Daoy (cell line): ENCODE measurements around the gene HES4. TPM values are rescaled to one million over a fixed set of nuclear protein-coding genes. Genes with fewer than 3 reads are reported as not detected.
"Not testable (repeated sequence)": the region's sequence is repeated elsewhere in the genome, so short reads cannot be mapped to it uniquely, and the experiment has no call there.

Experiments
- DNase-seq: peaks from one replicate; pipeline ENCODE4 v3.0.0-alpha.2; 2015; ENCODE audit warnings: low read depth
- total RNA-seq: library from RNA; depleted of rRNA; stranded (reverse); fragments of >200 nt; shearing (Covaris generic); gene quantifications from 2 replicates; pipeline ENCODE4 v1.2.3, GENCODE V29; 2014

HES4 gene
- total RNA-seq, 1 experiment from 2014 or later: 30.1 TPM

- DNase-seq: no peak
These were observed 34.0 kb upstream of the HES4 start for GRCh38 chr1:1033731-1034438.

DNA sequence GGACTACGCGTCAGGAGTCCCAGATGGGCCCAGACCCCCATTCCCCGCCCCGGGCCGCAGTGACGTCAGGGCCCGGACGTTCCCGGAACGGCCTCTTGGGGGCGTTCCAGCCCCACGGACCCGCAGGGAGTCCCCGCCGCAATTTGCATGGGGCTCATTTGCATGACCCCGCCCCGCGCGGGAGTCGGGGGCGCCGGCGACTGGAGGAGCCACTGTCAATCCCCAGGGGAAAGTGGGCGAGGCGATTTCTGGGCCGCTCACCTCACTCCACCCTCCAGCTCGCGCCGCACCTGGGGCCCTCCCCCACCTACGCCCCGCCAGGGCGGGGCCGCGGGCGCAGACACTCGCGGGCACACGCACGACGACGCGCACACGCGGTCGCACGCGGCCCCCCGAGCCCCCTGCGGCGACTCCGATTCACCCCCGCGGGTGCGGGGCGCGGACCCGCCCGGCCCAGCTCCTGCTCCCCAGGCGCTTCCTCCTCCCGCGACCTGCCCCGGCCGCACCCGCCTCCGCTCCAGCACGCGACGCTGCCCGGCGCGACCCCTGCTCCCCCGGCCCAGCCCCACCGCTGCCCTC is 33.2 kb upstream of the HES4 start:
- DNase-seq: peak; percentile 67

DNA sequence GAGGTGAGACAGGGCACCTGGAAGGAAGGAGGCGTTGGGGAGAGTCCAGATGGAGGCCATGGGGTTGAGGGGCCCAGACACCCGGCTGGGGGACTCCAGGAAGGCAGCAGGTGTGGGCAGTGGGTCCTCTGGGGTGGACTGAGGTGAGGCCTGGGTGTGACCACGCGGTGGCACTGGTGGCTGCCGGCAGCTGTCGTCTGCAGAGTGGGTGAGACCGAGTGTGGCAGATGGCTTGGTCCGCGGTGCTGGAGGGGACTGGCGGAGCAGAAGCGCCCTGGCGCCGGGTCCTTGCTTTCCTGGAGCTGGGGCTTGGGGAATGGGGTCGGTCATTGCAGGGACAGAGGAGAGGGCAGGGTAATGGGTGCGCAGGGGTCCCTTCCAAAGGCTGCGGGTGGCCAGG is 32.5 kb upstream of the HES4 start:
- DNase-seq: no peak

DNA sequence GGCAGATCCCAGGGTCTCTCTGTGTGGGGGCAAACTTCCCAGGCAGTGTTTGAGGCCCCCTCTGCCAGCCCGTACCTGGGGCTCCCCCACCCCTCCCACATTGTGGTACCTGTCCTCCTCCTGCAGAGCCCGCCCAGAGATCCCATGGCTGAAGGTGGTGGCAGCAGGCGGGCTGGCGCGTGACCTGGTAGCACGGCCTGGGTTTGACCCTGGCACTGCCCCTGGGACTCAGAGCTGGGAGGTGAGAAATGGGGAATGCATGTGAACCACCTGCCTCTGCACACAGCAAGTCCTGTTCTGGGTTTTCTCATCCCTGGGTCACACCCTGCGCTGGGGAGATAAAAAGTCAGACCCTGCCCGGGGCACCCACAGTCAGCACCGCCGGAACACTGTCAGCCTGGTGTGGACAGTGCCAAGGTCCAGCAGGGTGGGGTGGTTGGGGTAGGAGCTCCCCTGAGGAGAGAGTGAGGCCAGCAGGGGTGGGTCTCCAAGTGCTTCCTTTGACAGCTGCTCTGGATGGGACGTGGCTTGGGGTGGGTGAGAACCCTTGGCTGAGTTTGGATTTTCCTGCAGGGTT is 31.9 kb upstream of the HES4 start:
- DNase-seq: no peak

GRCh38 chr1:1030867-1031658 is 31.2 kb upstream of the HES4 start:
- DNase-seq: not testable (repeated sequence)

- DNase-seq: no peak
These were observed 27.9 kb upstream of the HES4 start for GRCh38 chr1:1027791-1028190.

DNA sequence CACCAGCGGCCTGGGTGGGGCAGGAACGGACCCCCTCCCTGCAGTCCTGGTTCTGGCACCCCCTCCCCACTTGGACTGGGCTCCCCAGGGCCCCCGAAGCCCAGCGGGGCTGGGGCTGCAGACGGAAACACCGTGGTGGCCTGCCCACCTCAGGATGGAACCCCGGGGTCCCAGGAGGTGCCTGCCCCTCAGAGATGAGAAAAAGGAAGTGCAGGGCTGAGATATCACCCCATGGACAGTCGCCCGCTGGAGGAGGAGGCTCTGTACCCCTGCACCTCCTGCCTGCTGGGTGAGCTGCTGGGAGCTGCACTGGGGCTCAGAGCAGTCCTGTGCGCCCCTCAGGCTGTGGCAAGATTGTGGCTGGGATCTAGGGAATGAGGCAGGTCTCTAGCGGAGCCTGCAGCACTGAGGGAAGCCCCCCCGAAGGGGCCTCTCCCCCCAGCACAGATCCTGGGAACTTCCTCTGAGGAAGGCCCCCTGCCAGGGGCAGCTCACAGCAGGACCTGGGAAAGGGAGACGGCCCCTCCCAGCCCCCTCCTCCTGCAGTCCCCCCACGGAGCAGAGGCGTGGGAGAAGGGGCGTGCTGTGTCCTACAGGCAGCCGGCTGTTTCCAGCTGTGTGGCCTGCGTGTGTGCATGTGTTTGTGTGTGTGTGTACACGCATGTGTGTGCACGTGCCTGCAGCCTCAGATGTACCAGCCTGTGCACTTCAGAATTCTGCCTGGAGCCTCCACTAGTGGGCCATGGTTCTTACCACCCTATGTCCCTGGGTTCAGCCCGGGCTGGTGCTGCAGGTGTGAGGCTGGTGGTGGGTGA is 26.9 kb upstream of the HES4 start:
- no peak for DNase-seq

DNA sequence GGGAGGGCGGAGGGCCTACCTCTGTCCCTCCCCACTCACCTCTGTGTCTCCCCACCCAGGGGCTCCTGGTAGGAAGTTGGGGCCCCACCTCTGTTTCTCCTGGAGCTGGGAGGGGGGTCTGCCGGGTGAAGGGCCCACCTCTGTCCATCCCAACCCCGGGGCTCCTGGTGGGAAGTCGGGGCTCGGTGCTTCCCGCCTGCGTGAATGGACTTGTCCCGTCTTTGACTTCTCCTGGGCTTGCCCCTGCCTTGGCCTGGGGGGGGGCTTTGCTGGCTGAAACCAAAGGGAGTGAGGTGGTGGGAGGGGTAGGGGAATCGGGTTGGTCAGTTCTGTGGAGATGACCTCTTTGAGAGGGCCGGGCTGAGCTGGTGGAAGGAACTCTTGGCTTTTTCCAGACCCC is 25.8 kb upstream of the HES4 start:
- no peak for DNase-seq

DNA sequence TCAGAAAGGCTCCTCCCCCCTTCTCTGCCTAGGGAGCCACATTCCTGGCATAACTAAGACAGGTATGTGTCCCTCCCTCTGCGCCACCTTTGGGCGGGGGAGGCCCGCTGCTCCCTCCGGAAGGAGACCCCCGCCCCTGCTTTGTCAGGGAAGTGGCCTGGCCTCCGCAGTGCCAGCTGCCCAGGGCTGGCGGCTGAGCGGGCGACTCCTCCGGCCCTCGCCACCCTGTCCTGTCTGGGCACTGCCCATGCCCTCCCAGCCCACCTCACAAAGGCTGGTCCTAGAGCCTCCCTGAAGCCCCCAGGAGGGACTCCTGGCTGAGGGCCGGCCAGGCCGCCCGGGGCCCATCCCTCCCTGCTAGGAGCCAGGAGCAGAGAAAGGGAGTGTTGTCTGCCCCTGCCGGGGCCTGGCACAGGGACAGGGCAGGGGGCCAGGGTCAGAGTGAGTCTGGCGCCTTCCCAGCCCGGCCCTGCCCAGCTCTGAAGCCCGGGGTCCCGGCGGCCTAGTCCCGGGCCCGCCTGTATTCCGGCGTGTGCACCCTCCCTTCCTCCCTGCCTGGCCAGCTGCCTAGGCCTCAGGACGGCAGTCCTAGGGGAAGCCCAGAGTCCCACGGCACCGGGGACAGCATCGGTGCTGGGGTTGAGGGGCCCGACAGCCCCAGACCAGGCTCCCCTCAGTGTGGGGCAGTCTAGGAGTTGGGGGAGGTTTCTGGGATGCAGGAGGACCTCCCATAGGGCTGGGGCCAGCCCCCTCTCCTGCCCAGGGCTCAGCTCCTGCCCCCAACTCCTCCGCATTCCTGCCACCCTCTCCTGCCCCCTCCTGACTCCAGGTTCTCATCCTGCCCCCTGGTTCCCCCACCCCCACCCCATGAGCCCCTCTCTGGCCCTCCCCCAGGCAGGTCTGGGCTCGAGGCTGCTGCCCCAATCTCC is 25.1 kb upstream of the HES4 start:
- peak; percentile 89 for DNase-seq

DNA sequence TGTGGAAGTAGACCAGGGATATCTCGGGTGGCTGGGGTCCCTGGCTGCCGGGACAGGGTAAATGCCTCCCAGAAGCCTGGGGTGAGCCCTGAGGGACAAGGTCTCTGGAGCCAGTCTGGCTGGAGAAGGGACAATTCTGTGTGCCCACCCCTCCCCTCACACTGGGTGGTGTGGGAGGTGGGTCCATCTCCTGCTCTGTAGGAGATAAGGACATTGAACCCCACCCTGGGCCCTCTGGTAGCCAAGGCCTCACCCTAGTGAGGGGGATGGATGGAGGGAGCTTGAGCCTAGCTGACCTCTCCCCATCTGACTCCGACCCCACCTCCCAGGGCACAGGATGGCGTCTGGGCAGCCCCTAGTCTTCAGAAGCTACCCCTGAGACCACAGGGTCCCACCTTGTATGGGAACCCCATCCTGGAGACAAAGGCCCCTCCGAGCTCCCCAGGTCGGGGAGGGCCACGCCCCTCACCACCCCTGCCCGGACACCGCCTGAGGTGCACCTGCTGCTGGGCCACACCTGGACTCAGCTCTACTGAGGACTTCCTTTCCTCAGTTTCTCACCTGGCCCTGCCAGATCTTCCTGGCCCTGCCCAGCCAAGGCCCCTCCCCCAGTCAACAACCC is 24.4 kb upstream of the HES4 start:
- no peak for DNase-seq

DNA sequence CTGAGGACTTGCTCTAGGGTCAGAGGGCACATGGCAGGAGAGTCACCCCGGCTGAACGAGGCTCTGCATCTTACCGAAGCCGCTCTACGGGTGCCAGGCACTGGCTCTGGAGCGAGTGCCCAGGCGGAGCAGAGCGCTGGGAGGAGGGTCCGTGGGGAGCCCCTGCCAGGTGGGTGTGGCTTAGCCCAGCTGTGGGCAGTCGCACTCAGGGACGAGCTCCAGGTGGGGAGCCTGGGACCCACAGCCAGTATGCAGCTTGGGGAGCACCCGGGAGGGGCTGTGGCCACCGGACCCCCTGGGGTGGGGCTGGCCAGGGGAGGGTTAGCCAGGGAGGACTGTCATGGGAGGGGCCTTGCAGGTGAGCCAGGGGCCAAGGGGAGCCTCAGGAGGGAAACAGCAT is 23.8 kb upstream of the HES4 start:
- DNase-seq: no peak

DNA sequence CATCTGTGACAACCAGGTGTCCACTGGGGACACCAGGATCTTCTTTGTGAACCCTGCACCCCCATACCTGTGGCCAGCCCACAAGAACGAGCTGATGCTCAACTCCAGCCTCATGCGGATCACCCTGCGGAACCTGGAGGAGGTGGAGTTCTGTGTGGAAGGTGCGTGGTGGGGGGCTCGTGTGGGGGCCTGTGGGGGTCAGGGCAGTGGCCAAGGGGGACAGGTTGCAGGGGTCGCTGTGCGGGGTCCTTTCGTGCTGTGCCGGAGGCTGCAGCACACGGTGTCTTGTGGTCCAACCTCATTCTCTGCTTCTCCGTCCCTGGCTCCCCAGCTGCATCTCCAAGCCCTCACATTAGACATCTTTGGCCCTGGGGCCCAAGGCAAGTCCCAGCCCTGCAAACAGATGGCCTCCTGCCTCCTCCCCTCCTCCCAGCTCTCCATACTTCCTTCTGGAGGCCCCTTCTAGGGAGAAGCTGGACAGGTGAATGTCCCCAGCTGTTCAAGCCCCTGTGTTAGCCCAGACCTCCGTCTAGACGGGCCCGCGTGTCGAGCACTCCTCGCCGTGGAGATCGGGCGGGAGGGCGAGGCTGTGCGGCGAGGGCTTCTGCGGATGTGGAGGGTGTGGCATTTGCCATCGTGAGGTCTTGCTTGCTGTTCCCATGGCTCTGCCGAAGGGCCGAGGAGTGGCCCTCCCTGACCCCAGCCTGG is 22.6 kb upstream of the HES4 start:
- DNase-seq: no peak

GRCh38 chr1:1021920-1022259 is 22.0 kb upstream of the HES4 start:
- DNase-seq: peak; percentile 89

- peak; percentile 95 for DNase-seq
These were observed 21.4 kb upstream of the HES4 start for GRCh38 chr1:1021010-1021919.

DNA sequence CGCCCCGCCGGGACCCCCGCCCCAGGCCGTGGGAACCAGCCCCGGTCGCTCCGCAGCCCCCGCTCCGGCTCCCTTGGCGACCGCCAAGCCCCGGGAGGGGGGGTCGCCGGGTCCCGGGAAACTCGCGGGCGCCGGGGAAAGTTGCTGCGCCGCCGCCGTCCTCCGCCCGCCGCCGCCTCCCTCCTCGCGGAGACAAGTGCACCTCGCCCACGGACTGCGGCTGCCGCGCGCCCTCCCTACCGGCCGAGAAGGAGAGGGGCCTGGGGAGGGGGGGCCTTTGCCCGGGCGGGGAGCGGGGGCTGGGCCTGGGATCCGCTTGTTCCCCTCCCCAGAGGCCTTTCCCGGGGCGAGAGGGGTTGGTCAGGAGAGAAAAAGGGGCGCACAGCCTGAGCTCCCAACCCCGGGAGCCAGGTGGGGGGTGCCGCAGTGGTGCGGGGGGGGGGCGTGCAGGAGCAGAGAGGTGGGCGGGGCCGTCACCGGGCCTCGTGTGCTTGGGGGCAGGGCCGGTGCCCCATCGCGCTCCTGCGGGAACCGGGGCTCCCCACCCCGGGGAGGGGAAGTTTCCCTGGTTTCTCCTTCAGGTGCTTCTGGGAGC is 20.6 kb upstream of the HES4 start:
- peak; percentile 55 for DNase-seq

GRCh38 chr1:1020000-1020404 is 20.1 kb upstream of the HES4 start, which contains the start of gene AGRN:
Gene AGRN (plus strand): TSS chr1:1020120. CDS start chr1:1020173, 53 bp downstream.
- peak; percentile 67 for DNase-seq

- DNase-seq: peak; percentile 93
These were observed 19.5 kb upstream of the HES4 start for GRCh38 chr1:1019122-1019999.
